COLO829 (cell line): Measurements from ENCODE around the gene FAM227B.
"Not testable (repeated sequence)": the region's sequence is repeated elsewhere in the genome, so short reads cannot be mapped to it uniquely, and the experiment has no call there.

Experiments used
- DNase-seq: peaks from one replicate; pipeline ENCODE4 v3.0.0; 2012; ENCODE audit warnings: low spot score

Gene FAM227B

DNA sequence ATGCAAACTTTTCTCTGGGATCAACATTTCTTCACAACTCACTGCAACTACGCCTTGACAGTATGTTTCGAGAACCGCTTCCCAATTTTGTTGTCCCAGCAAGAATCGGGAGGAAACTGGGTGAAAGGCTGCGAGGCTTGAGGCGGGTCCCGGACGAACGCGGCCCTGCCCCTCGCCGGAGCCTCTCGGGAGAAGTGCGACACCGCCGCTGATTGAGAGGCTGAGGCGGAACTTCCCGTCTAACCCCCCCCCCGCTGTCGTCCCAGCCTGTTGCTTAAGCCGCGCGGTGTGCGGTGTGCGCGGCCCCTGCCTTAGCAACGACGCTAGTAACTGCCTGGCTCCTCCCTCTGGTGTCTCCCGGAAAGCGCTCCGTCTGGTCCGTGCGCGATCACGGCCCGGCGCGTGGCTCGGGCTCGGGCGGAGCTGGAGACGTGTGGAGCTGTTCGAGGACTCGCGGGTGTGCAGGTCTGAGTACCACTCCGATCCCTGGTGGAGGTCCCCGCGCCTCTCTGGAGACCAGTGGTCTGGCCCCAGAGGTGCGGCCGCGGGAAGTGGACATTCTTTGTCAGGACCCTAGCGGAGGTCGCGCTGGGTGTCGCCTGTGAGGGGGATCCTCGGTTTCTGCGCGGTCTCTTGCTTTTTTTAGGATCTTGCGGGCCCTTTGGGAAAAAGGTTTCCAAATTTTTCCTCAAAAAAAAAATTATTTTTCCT is at the start of gene FAM227B, which contains the start of gene DTWD1:
FAM227B (minus strand) TSS at position 161 of the 711 bp plus-strand sequence. CDS start 5,647 bp downstream, outside the sequence.
DTWD1 (plus strand) TSS at position 391 of the 711 bp plus-strand sequence. CDS start 4,120 bp downstream, outside the sequence.
- DNase-seq, result peak; percentile 72

- no peak for DNase-seq
Observed at GRCh38 chr15:49669288-49669687, 48.7 kb upstream of the FAM227B start.

- DNase-seq, result not testable (repeated sequence)
Observed at GRCh38 chr15:49666486-49666885, 45.9 kb upstream of the FAM227B start.

DNA sequence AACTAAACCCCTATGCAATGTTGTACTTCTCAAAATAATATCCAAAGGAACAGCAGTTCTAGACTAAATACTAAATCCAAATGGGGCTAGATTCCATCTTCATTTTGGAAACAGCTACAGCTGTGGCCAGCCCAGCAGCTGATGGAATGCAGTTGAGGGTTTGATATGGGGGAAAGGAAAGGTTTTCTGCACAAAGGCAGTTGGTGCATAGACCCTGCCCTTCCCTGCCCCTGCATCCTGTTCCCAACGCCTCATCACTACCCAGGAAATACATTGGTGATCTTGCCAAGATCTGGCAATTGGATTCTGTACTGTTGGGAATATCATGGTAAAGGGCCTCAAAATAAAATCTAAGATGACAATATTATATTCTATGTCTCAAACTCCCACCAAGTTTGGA is 44.1 kb upstream of the FAM227B start:
- DNase-seq, result no peak

GRCh38 chr15:49656734-49657133 is 36.1 kb upstream of the FAM227B start:
- no peak for DNase-seq

GRCh38 chr15:49652922-49653321 is 32.3 kb upstream of the FAM227B start:
- DNase-seq, result no peak

- DNase-seq, result no peak
Observed at GRCh38 chr15:49650676-49651075, 30.1 kb upstream of the FAM227B start.

DNA sequence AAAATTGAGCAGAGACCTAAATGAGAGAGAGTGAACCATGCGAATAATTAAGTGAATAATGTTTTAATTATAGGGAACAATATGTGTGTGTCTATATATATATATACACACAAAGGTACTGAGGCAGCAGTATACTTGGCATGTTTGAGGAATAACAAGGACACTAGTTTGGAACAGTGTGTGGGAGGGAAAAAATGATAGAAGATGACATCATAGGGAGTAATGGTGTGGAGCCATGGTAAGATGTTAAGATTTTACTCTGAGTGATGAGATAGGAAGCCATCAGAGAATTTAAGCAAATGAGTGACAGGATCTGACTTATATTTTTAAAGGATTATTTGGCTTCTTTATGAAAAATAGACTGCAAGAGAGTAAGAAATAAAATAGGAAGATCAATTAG is 29.4 kb upstream of the FAM227B start:
- no peak for DNase-seq

DNA sequence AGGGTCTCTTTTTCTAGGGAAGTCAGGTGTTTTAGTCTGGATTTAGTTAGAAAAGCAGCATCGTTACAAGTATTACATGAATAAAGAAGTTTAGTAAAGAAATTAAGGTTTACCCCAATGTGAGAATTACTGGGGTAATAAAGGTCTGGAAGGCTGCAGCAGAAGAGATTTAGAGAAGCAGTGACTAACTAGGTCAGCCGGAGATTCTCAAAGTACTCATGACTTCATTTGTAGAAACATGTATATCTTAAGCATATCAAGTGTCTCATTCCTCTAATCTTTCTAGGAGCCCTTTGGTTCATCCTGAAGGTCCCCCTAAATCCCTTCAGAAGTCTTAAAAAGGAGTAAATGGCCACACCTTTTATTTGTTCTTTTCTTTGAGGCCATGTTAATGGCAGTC is 26.3 kb upstream of the FAM227B start:
- no peak for DNase-seq

DNA sequence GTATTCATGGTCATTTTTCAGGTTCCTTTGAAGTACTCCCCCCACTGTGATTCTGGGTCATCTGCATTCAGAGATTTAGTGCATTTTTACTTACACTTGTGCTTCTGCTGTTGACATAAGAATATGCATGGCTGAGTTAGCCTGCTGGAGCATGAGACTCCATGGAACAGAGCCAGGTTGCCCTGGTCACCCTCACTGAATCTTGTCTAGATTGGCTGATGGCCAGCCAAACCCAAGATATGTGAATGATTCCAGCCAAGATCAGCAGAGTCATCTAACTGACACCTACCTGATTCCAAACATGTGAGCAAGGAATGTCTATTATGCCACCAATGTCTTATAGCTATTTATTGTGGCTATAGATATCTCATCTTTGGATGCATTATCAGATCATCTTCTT is 25.3 kb upstream of the FAM227B start:
- DNase-seq, result no peak

GRCh38 chr15:49645277-49645676 is 24.7 kb upstream of the FAM227B start:
- no peak for DNase-seq

GRCh38 chr15:49644364-49644794 is 23.8 kb upstream of the FAM227B start:
- no peak for DNase-seq

- no peak for DNase-seq
Observed at GRCh38 chr15:49637857-49638256, 17.2 kb upstream of the FAM227B start.

GRCh38 chr15:49628379-49628778 is 7.8 kb upstream of the FAM227B start:
- no peak for DNase-seq

DNA sequence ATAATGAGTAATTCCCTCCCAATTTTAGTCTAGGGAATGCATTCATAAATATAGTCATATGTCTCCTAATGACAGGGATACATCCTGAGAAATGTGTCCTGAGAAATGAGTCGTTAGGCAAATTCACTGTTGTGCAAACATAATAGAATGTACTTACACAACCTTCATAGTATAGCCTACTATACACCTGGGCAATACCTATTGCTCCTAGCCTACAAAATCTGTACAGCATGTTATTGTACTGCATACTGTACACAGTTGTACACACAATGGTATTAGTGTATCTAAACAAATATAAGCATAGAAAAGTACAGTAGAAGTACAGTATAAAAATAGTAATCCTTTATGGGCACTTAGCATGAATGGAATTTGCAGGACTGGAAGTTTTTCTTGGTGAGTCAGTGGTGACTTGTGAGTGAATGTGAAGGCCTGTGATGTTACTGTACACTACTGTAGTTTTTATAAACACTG is 6.8 kb upstream of the FAM227B start:
- DNase-seq, result peak; percentile 8

DNA sequence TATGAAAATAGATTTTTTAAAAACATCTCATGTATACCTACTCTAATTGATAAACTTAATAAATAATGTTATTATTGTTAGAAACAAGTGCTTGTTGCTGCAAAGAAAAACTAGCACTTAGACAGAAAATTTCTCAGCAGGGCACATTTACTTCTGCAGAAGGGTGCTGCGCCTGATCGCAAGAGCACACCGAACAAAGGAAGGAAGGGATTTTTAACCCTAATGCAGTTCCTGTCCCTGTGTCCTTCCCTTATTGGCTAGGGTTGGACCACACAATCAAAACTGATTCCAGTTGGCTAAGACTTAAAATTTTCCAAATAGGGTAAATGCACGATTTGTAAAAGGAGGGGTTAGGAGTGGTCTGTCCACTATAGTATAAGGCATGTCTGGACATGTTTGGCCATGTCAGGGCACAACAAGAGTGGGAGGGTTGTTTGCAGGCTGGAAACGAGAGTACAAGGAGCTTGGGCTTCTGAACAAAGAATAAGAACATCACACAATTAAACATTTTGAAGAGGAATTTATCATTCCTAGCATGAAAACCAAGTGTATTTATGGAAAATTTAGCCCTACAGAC is 4.9 kb upstream of the FAM227B start:
- DNase-seq, result no peak

DNA sequence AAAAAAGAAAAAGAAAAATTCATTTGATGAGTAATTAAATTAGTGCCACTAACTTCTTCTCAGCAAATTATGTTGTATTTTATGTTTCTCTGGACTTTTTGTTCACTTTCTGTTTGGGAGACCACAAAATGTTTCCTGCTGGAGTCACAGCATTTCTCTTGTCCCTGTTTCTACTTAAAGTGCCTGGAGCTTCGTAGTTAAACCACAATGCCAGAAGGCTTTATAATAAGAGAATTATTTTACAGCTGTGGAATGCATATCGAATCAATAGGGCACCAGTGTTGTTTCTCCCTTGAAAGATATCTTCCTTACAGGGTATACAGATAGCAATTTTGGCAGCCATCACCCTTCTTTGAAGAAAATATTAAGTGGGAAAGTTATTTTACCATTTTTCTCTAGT is 3.4 kb upstream of the FAM227B start:
- peak; percentile 33 for DNase-seq

DNA sequence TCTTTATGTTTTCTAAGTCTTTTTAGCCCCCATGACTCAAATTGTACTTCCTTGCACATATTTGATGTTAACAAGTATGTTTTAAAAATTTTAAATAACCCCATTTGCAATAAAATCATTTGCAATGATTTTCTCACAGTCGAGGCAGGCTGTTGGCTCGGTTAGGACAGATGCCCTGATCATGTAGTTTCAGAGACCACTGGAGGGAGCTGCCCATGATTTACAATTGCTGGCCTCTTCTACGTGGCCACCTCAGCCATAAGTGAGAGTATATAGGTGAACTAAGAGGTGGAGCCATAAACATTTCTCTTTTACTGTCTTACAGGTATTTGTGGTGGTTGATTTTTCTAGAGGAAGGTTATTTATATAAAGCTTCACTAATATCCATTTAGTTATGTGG is 1.9 kb upstream of the FAM227B start:
- DNase-seq, result no peak

DNA sequence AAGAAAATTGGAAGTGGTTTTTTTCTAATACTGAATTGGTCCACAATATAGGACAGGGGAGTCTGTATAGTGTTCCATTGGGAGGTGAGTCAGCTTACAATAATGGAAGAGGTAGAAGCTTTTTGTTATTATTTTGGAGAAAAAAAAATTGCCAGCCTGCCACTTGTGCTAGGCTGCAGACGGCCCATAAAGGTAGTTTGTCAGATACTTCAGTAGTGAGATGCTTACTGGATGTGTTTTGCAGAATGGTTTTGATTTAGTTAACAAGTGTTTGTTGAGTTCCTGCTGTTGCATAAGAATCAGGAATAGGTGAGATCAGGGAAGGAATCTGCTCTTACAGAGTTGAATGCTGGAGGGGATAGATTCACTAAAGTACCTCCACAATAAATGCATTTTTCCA is 1.3 kb upstream of the FAM227B start:
- DNase-seq, result no peak

DNA sequence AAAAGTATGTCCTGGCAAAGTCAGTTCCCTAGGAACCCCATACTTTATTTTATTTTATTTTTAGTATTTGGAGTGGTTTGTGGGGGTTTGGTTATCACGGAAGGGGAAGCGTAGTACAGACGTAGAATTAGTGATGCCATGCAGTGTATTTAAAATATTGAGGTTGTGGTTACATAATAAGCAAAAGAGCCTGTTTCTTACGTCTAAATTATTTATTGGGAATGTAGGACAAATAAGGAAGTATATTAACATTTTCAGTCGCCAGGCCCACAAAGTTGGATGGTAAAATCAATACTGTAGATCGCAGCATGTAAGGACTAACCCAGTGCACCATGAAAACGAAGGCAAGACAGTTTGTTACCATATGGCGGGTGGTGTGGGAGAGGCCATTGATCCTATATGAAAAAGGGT is 788 bp upstream of the FAM227B start:
- DNase-seq, result no peak

DNA sequence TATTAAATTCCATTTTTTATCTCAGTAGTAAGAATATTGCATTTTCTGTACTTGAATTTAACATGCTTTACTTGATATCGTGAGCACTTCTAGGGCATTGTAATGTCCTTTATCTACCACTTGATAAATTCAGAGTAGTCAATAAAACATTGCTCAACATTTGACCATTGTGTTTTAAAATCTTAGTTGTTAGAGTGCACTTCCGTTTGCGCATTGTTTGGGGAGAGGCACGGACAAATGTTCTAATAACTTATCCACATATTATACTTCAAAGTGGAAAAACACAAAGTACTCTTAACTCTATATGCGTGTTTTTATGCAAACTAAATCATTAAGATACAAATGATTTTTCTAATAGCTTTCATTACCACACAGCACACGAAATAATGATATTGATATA is 419 bp downstream of the FAM227B start:
- DNase-seq, result no peak

DNA sequence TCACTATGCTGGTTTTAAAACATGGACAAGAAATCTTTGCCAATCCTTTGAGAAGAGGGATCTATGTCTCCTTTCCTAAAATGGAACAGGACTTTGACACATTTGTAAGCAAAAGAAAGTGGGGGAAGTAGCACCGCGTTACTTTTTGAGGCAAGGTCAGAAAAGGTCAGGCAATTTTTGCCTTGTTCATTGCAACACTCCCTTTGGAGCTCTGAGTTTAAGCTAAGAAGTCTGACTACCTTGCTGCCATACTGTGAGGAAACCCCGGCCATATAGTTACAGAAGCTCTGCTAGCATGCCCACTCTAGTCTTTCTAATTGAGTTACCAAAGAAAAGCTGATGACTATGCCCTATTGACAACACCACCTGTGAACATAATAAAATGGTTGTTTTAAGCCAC is 1.4 kb downstream of the FAM227B start:
- DNase-seq, result no peak

- DNase-seq, result not testable (repeated sequence)
Observed at GRCh38 chr15:49612240-49612639, 8.4 kb downstream of the FAM227B start.
